ENCODE measurements around the gene CYP2C19.

- TF ChIP-seq POLR2A (IDR thresholded peaks at IDR 0.05) (no peak), CTCF (IDR thresholded peaks at IDR 0.05) (no peak)
These were observed 90.6 kb downstream of the CYP2C19 start for GRCh38 chr10:94853065-94853464.

Data from Peyer's patch (tissue), 4 donors.